ENCODE measurements around the gene CARD19.

CARD19 gene

GRCh38 chr9:93064392-93065134 lies 31.5 kb upstream of the CARD19 start:
- TF ChIP-seq CTCF (IDR thresholded peaks at IDR 0.05; ENCODE audit: low read depth, low read length): no peak
- no peak overlapping the region for H3K4me3 ChIP-seq (ENCODE audit: low read depth, low read length)
- DNase-seq (ENCODE audit: low read depth, low spot score): peak; percentile 14
- in situ Hi-C loops (cut with HindIII; ENCODE audit: low sequenced_read_pairs): no loop called here

GRCh38 chr9:93065135-93065720 lies 30.8 kb upstream of the CARD19 start:
- in situ Hi-C loops (cut with HindIII; ENCODE audit: low sequenced_read_pairs): no loop called here
- no peak overlapping the region for H3K4me3 ChIP-seq (ENCODE audit: low read depth, low read length)
- DNase-seq (ENCODE audit: low read depth, low spot score): no peak
- TF ChIP-seq CTCF (IDR thresholded peaks at IDR 0.05; ENCODE audit: low read depth, low read length): no peak

GRCh38 chr9:93066978-93067603 lies 28.9 kb upstream of the CARD19 start:
- in situ Hi-C loops (cut with HindIII; ENCODE audit: low sequenced_read_pairs): no loop called here
- no peak overlapping the region for H3K4me3 ChIP-seq (ENCODE audit: low read depth, low read length)
- DNase-seq (ENCODE audit: low read depth, low spot score): no peak
- no peak for TF ChIP-seq CTCF (IDR thresholded peaks at IDR 0.05; ENCODE audit: low read depth, low read length)

GRCh38 chr9:93068956-93069355 lies 27.1 kb upstream of the CARD19 start:
- TF ChIP-seq CTCF (IDR thresholded peaks at IDR 0.05; ENCODE audit: low read depth, low read length): no peak
- in situ Hi-C loops (cut with HindIII; ENCODE audit: low sequenced_read_pairs): no loop called here
- DNase-seq (ENCODE audit: low read depth, low spot score): no peak
- H3K4me3 ChIP-seq (ENCODE audit: low read depth, low read length): no peak overlapping the region

GRCh38 chr9:93071464-93071863 lies 24.6 kb upstream of the CARD19 start:
- no peak for DNase-seq (ENCODE audit: low read depth, low spot score)
- TF ChIP-seq CTCF (IDR thresholded peaks at IDR 0.05; ENCODE audit: low read depth, low read length): no peak
- H3K4me3 ChIP-seq (ENCODE audit: low read depth, low read length): no peak overlapping the region
- in situ Hi-C loops (cut with HindIII; ENCODE audit: low sequenced_read_pairs): no loop called here

- peak; percentile 54 for DNase-seq (ENCODE audit: low read depth, low spot score)
- TF ChIP-seq CTCF (IDR thresholded peaks at IDR 0.05; ENCODE audit: low read depth, low read length): no peak
- in situ Hi-C loops (cut with HindIII; ENCODE audit: low sequenced_read_pairs): no loop called here
- H3K4me3 ChIP-seq (ENCODE audit: low read depth, low read length): no peak overlapping the region
Observed at GRCh38 chr9:93072383-93072795, 23.6 kb upstream of the CARD19 start.

All from astrocyte of the spinal cord (primary cell).